ENCODE measurements around the gene MAB21L3.

The MAB21L3 gene

DNA sequence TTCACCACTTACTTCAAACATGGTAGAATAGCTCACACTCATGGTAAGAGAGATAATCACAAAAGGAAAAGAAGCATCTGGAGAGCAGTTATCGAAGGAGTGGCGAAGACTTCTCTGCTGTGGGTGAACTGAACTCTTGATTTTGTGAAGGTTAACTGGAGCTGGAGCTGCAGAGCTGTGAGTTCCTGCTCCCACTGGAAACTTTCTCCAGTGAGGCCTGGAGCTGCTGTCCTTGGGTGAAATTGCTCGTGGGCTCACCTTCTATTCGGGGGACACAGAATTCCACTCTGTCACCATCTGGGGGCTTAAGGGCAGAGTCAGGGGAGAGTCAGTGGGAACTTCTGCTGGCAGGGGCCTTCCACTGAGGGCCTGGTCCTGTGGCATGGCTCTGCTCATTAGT, 45.9 kb downstream of the MAB21L3 start:
- Histone ChIP-seq H3K9ac (no peak overlapping the region), H3K36me3 (no peaks in the 10 kb centered on the region), H3K9me3 (replicated peaks in 1 of 11) (peaks cover 0 to 4% (median 0%) of the 10 kb centered on the region in 11 experiments; a peak in 2 of 22 replicates), H3K4me3 (no peak overlapping the region), H3K4me2 (no peak overlapping the region), H4K20me1 (no peaks in the 10 kb centered on the region), H3K4me1 (peaks cover 0 to 3% (median 1%) of the 10 kb centered on the region in 10 experiments; a peak in 6 of 20 replicates), H3K27me3 (no peaks in the 10 kb centered on the region), H3K27ac (no peak overlapping the region)
- TF ChIP-seq Cebpa-rat (IDR thresholded peaks at IDR 0.05) = no peak

DNA sequence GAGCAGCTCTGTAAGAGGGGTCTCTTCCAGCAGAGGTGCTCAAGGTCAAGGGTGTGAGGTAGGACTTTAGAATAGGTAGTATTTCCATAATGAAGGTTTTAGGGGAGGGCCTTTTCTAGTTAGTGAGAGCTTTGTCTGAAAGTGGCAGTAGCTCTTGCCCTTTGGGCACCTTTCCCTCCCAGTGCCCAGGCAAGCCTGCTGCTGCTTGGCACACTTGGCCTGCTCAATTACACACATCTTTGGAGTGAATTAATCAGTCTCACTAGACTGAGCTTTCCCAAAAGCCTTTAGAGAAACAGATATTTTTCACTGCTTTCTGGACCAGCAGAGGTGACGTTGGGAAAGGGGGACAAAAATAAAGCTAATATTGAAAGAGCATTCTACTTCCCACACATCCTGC, 48.0 kb downstream of the MAB21L3 start:
- H3K4me1 ChIP-seq = peaks cover 0 to 4% (median 2%) of the 10 kb centered on the region in 10 experiments; a peak in 9 of 20 replicates
- H3K36me3 ChIP-seq = no peaks in the 10 kb centered on the region
- TF ChIP-seq Cebpa-rat (IDR thresholded peaks at IDR 0.05) = no peak
- H3K27me3 ChIP-seq = no peaks in the 10 kb centered on the region
- no peak overlapping the region for H3K9ac ChIP-seq
- no peak overlapping the region for H3K4me2 ChIP-seq
- no peaks in the 10 kb centered on the region; a peak in 1 of 22 replicates for H4K20me1 ChIP-seq
- no peak overlapping the region for H3K27ac ChIP-seq
- H3K4me3 ChIP-seq = no peak overlapping the region
- H3K9me3 ChIP-seq (replicated peaks in 1 of 11) = peaks cover 0 to 4% (median 0%) of the 10 kb centered on the region in 11 experiments; a peak in 2 of 22 replicates

GRCh38 chr1:116159611-116160010, 48.4 kb downstream of the MAB21L3 start:
- H3K9ac ChIP-seq = no peak overlapping the region
- no peak overlapping the region for H3K4me3 ChIP-seq
- no peaks in the 10 kb centered on the region for H3K27me3 ChIP-seq
- H3K4me2 ChIP-seq = no peak overlapping the region
- peaks cover 0 to 4% (median 0%) of the 10 kb centered on the region in 11 experiments; a peak in 2 of 22 replicates for H3K9me3 ChIP-seq (replicated peaks in 1 of 11)
- no peak for TF ChIP-seq Cebpa-rat (IDR thresholded peaks at IDR 0.05)
- H3K4me1 ChIP-seq = peaks cover 0 to 8% (median 6%) of the 10 kb centered on the region in 10 experiments; a peak in 15 of 20 replicates
- no peak overlapping the region for H3K27ac ChIP-seq
- no peaks in the 10 kb centered on the region for H3K36me3 ChIP-seq
- H4K20me1 ChIP-seq = no peaks in the 10 kb centered on the region; a peak in 1 of 22 replicates

GRCh38 chr1:116161390-116161789, 50.2 kb downstream of the MAB21L3 start:
- Histone ChIP-seq H3K4me2 (no peak overlapping the region), H4K20me1 (no peaks in the 10 kb centered on the region; a peak in 1 of 22 replicates), H3K27me3 (no peaks in the 10 kb centered on the region), H3K9ac (no peak overlapping the region), H3K9me3 (replicated peaks in 1 of 11) (peaks cover 0 to 4% (median 0%) of the 10 kb centered on the region in 11 experiments; a peak in 2 of 22 replicates), H3K4me1 (peaks cover 0 to 26% (median 17%) of the 10 kb centered on the region in 10 experiments; a peak in 15 of 20 replicates), H3K27ac (no peak overlapping the region), H3K4me3 (no peak overlapping the region), H3K36me3 (no peaks in the 10 kb centered on the region)
- no peak for TF ChIP-seq Cebpa-rat (IDR thresholded peaks at IDR 0.05)

DNA sequence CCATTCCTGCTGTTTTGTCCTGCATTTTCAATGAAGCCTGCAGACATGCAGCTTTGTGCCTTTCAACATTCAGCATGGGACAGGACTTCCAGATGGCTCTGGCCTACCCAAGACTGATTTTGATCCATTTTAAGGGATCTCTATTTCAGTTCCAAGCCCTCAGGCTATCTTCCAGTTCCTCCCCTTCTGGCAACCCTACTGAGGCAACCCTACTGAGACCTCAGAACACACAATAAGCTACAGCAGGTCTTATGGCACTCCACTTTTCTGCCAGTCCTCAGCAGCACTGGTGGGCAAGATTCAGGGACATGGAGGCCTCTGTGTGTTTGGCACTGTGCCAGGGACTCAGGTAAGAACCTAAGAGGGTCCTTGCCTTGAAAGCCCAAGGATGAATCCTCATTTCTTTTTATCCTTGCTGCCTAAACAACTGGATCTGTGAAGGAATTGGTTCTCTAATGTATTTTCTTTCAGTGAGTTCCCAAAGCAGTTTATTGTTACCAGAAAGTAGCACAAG, 50.7 kb downstream of the MAB21L3 start:
- Histone ChIP-seq H3K4me3 (no peak overlapping the region), H3K4me1 (peaks cover 0 to 26% (median 17%) of the 10 kb centered on the region in 10 experiments; a peak in 15 of 20 replicates), H3K36me3 (no peaks in the 10 kb centered on the region), H3K4me2 (no peak overlapping the region), H3K9ac (no peak overlapping the region), H4K20me1 (no peaks in the 10 kb centered on the region; a peak in 1 of 22 replicates), H3K27me3 (no peaks in the 10 kb centered on the region), H3K27ac (no peak overlapping the region), H3K9me3 (replicated peaks in 1 of 11) (peaks cover 0 to 4% (median 0%) of the 10 kb centered on the region in 11 experiments; a peak in 2 of 22 replicates)
- TF ChIP-seq Cebpa-rat (IDR thresholded peaks at IDR 0.05) = no peak

- peaks cover 0 to 4% (median 0%) of the 10 kb centered on the region in 11 experiments; a peak in 2 of 22 replicates for H3K9me3 ChIP-seq (replicated peaks in 1 of 11)
- H3K4me1 ChIP-seq = peaks cover 12 to 31% (median 25%) of the 10 kb centered on the region in 10 experiments; a peak in 19 of 20 replicates
- TF ChIP-seq Cebpa-rat (IDR thresholded peaks at IDR 0.05) = no peak
- no peak overlapping the region for H3K4me3 ChIP-seq
- H4K20me1 ChIP-seq = no peaks in the 10 kb centered on the region; a peak in 1 of 22 replicates
- H3K9ac ChIP-seq = no peak overlapping the region
- H3K4me2 ChIP-seq = no peak overlapping the region
- H3K36me3 ChIP-seq = no peaks in the 10 kb centered on the region
- H3K27me3 ChIP-seq = no peaks in the 10 kb centered on the region; a peak in 1 of 22 replicates
- H3K27ac ChIP-seq = no peak overlapping the region
Observed at GRCh38 chr1:116163533-116163932, 52.3 kb downstream of the MAB21L3 start.

- Histone ChIP-seq H3K4me2 (peak overlapping the region in 3 of 11 experiments; percentile 4 to 69 (median 64); a peak in 5 of 22 replicates), H3K36me3 (no peaks in the 10 kb centered on the region), H3K4me3 (no peak overlapping the region), H3K4me1 (peaks cover 19 to 38% (median 30%) of the 10 kb centered on the region in 10 experiments), H3K9me3 (replicated peaks in 1 of 11) (no peaks in the 10 kb centered on the region; a peak in 1 of 22 replicates), H3K27ac (no peak overlapping the region), H3K9ac (no peak overlapping the region; a peak in 1 of 22 replicates), H3K27me3 (no peaks in the 10 kb centered on the region; a peak in 1 of 22 replicates), H4K20me1 (no peaks in the 10 kb centered on the region; a peak in 1 of 22 replicates)
- no peak for TF ChIP-seq Cebpa-rat (IDR thresholded peaks at IDR 0.05)
Observed at GRCh38 chr1:116164150-116164549, 53.0 kb downstream of the MAB21L3 start.

- Histone ChIP-seq H3K4me3 (no peak overlapping the region), H3K36me3 (no peaks in the 10 kb centered on the region), H3K4me2 (peak overlapping the region in 7 of 11 experiments; percentile 9 to 71 (median 62); a peak in 12 of 22 replicates), H4K20me1 (no peaks in the 10 kb centered on the region; a peak in 1 of 22 replicates), H3K9ac (no peak overlapping the region; a peak in 2 of 22 replicates), H3K4me1 (peaks cover 21 to 38% (median 31%) of the 10 kb centered on the region in 10 experiments), H3K27me3 (no peaks in the 10 kb centered on the region; a peak in 1 of 22 replicates), H3K27ac (peak overlapping the region in 2 of 11 experiments; percentile 24 to 27; a peak in 2 of 22 replicates), H3K9me3 (replicated peaks in 1 of 11) (no peaks in the 10 kb centered on the region)
- TF ChIP-seq Cebpa-rat (IDR thresholded peaks at IDR 0.05) = no peak
Observed at GRCh38 chr1:116164604-116165368, 53.6 kb downstream of the MAB21L3 start.

DNA sequence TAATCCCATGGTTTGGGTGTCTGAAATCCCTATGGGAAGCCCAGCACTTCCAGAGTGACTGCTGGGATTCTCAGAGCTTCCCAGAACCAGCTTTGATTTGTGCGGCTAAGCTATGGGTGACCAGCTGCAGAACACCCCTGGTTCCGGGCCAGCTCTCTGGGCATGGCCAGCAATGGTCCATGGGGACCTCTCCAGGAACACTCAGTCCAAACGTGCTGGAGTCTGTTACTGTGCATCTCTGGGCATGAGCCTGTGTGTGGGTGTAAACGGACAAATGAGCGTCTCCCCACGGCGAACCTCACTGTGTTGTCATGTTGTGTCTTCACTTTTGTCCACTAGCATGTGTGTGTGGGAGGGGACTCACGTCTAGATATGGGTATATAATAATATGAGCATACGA, 54.4 kb downstream of the MAB21L3 start:
- Histone ChIP-seq H4K20me1 (no peaks in the 10 kb centered on the region; a peak in 1 of 22 replicates), H3K9ac (no peak overlapping the region; a peak in 1 of 22 replicates), H3K9me3 (replicated peaks in 1 of 11) (no peaks in the 10 kb centered on the region), H3K27ac (peak overlapping the region in 2 of 11 experiments; percentile 24 to 27; a peak in 1 of 22 replicates), H3K36me3 (no peaks in the 10 kb centered on the region), H3K27me3 (no peaks in the 10 kb centered on the region; a peak in 1 of 22 replicates), H3K4me1 (peaks cover 21 to 38% (median 31%) of the 10 kb centered on the region in 10 experiments), H3K4me3 (no peak overlapping the region), H3K4me2 (peak overlapping the region in 6 of 11 experiments; percentile 12 to 71 (median 63); a peak in 11 of 22 replicates)
- no peak for TF ChIP-seq Cebpa-rat (IDR thresholded peaks at IDR 0.05)
